ENCODE measurements around the gene LRG1.

- TF ChIP-seq POLR2AphosphoS5 (IDR thresholded peaks at IDR 0.05; ENCODE audit: low read depth, low read length), result no peak
- TF ChIP-seq REST (IDR thresholded peaks at IDR 0.05; ENCODE audit: insufficient read depth in 1 of 2, low read depth in 2 of 2, low read length in 2 of 2), result no peak
- no peak for TF ChIP-seq TAF1 (IDR thresholded peaks at IDR 0.05; ENCODE audit: borderline replicate concordance, insufficient read depth, low read length)
- no peak for TF ChIP-seq SIN3A (IDR thresholded peaks at IDR 0.05; ENCODE audit: borderline replicate concordance, insufficient read depth, low read length)
Measured at GRCh38 chr19:4566402-4567051, 26.7 kb upstream of the LRG1 start.

All from PFSK-1 (cell line).